ENCODE measurements around the gene BLMH.

The BLMH gene

DNA sequence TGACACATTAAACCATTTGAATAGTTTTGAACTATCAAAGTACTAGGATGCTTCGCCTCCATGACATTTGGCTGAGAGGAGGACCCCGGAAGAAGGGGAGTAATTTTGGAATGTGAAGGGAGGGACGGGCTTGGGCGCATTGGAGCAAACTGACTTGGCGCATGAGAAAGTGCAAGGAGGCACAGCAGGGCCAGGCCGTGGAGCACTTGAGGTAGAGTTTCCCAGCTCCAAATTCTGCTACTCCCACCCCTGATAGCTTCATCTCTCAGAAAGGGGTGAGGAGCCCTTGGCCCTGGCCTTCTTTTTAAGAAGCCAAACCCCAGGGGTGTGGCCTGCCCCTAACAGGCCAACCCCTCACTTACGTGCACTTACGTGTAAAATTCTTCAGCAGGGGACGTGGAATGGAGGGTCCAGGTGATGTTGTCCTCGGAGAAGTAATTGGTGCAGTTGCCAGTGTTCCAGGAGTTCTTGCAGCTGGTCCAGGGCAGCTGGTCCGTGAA is 73.9 kb downstream of the BLMH start:
- TF ChIP-seq, protein P1, sequence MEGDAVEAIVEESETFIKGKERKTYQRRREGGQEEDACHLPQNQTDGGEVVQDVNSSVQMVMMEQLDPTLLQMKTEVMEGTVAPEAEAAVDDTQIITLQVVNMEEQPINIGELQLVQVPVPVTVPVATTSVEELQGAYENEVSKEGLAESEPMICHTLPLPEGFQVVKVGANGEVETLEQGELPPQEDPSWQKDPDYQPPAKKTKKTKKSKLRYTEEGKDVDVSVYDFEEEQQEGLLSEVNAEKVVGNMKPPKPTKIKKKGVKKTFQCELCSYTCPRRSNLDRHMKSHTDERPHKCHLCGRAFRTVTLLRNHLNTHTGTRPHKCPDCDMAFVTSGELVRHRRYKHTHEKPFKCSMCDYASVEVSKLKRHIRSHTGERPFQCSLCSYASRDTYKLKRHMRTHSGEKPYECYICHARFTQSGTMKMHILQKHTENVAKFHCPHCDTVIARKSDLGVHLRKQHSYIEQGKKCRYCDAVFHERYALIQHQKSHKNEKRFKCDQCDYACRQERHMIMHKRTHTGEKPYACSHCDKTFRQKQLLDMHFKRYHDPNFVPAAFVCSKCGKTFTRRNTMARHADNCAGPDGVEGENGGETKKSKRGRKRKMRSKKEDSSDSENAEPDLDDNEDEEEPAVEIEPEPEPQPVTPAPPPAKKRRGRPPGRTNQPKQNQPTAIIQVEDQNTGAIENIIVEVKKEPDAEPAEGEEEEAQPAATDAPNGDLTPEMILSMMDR (IDR thresholded peaks at IDR 0.05): no peak
- H3K36me3 ChIP-seq (ENCODE audit: control insufficient read depth, insufficient read depth, low read length): no peaks in the 10 kb centered on the region
- no peak overlapping the region for H3K9ac ChIP-seq
- no peak overlapping the region for H2AFZ ChIP-seq
- no peak overlapping the region for H3K4me3 ChIP-seq (ENCODE audit: low read depth, low read length)
- no peaks in the 10 kb centered on the region for H3K27me3 ChIP-seq (ENCODE audit: control insufficient read depth, insufficient read depth, low read length)
- H3K4me2 ChIP-seq (ENCODE audit: low read length): no peak overlapping the region
- no peaks in the 10 kb centered on the region for H3K79me2 ChIP-seq
- H3K4me1 ChIP-seq: no peaks in the 10 kb centered on the region
- H3K27ac ChIP-seq: no peak overlapping the region
- H3K9me3 ChIP-seq (ENCODE audit: control insufficient read depth, low read length): no peaks in the 10 kb centered on the region

DNA sequence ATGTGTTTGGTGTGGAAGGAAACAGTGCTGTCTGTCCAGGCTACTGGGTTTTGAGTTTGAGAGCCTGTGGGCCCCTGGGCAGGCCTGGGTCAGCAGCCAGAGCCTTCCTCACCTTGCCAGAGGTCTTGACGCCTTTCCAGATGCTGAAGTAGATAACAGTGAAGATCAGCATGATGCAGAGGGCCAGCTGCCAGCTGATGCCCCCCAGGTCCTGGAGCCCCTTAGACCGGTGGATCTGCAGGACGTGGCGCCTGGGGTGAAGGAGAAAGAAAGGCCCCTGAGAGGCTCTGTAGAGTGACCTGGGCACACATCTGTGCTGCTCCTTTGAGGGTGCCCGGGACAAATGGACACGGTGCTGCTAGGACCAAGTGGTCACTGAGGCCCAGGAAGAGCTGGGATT is 74.7 kb downstream of the BLMH start:
- no peaks in the 10 kb centered on the region for H3K79me2 ChIP-seq
- no peak overlapping the region for H3K4me3 ChIP-seq (ENCODE audit: low read depth, low read length)
- H3K36me3 ChIP-seq (ENCODE audit: control insufficient read depth, insufficient read depth, low read length): no peaks in the 10 kb centered on the region
- no peak overlapping the region for H2AFZ ChIP-seq
- no peak overlapping the region for H3K27ac ChIP-seq
- no peak overlapping the region for H3K9ac ChIP-seq
- no peak overlapping the region for H3K4me2 ChIP-seq (ENCODE audit: low read length)
- H3K27me3 ChIP-seq (ENCODE audit: control insufficient read depth, insufficient read depth, low read length): no peaks in the 10 kb centered on the region
- TF ChIP-seq, protein P1 (IDR thresholded peaks at IDR 0.05): no peak
- H3K9me3 ChIP-seq (ENCODE audit: control insufficient read depth, low read length): no peaks in the 10 kb centered on the region
- no peaks in the 10 kb centered on the region for H3K4me1 ChIP-seq

DNA sequence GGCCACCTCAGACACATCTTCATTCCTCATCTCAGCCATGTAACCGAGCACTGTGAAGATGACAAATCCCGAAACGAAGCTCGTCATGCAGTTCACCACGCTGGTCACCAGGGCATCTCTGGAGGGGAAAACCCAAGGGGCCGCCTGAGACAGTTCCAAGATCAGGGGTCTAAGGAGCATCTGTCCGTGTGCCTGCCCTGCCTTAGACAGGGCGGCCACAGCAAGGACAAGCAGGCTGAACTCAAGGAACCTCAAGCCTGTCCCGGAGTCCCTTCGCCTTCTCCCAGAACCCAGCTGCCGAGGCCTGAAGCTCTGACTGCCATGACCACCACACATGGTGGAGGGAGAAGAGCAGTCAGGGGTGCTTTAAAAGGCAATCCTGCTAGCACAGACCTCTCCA is 79.0 kb downstream of the BLMH start:
- Histone ChIP-seq H3K9me3 (ENCODE audit: control insufficient read depth, low read length) (no peaks in the 10 kb centered on the region), H3K4me1 (peaks cover 9% of the 10 kb centered on the region), H3K27ac (no peak overlapping the region), H2AFZ (no peak overlapping the region), H3K27me3 (ENCODE audit: control insufficient read depth, insufficient read depth, low read length) (no peaks in the 10 kb centered on the region), H3K4me3 (ENCODE audit: low read depth, low read length) (no peak overlapping the region), H3K36me3 (ENCODE audit: control insufficient read depth, insufficient read depth, low read length) (no peaks in the 10 kb centered on the region), H3K4me2 (ENCODE audit: low read length) (no peak overlapping the region), H3K79me2 (no peaks in the 10 kb centered on the region), H3K9ac (no peak overlapping the region)
- TF ChIP-seq, protein P1 (IDR thresholded peaks at IDR 0.05): no peak

DNA sequence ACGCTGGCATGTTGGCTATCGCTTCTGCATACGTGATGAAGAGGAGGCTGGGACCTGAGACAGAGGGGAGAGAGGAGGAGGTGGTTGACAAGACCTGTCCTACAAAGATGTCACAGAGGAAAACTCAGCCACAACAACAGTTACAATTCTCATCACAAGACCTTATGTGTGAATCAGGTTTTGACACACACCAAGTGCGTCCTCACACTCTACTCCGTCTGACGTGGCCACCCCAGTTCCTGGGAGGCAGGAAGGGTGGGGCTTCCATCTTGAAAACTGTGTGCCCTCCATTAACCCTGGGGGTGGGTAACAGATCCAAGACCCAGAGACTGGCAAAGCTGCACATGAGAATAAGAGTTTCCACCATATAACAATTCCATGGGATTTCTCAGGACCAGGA is 80.4 kb downstream of the BLMH start:
- Histone ChIP-seq H3K4me3 (ENCODE audit: low read depth, low read length) (no peak overlapping the region), H3K4me1 (peaks cover 9% of the 10 kb centered on the region), H3K27me3 (ENCODE audit: control insufficient read depth, insufficient read depth, low read length) (no peaks in the 10 kb centered on the region), H3K36me3 (ENCODE audit: control insufficient read depth, insufficient read depth, low read length) (no peaks in the 10 kb centered on the region), H3K79me2 (no peaks in the 10 kb centered on the region), H3K9me3 (ENCODE audit: control insufficient read depth, low read length) (no peaks in the 10 kb centered on the region), H2AFZ (no peak overlapping the region), H3K9ac (no peak overlapping the region), H3K27ac (no peak overlapping the region), H3K4me2 (ENCODE audit: low read length) (no peak overlapping the region)
- TF ChIP-seq, protein P1 (IDR thresholded peaks at IDR 0.05): no peak

DNA sequence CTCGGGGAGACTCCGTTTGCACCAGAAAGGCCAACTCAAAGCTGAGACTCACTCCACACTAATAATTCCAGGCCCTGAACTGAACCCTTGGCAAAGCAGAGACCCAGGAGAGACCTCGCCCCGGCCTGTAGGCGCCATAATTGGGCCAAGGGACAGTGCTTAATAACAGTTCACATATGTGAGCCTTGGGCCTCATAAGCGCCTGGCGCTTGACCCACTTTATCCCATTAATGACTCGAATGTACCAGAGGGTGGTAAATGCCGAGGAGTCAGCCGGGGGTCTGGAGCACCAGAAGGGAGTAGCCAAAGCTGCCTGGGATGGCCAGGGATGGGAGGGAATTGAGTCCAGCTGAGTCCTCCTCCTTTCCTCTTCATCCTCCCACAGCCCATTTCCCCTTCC is 80.8 kb downstream of the BLMH start:
- H2AFZ ChIP-seq: no peak overlapping the region
- H3K36me3 ChIP-seq (ENCODE audit: control insufficient read depth, insufficient read depth, low read length): no peaks in the 10 kb centered on the region
- no peak overlapping the region for H3K4me3 ChIP-seq (ENCODE audit: low read depth, low read length)
- peaks cover 9% of the 10 kb centered on the region for H3K4me1 ChIP-seq
- no peaks in the 10 kb centered on the region for H3K27me3 ChIP-seq (ENCODE audit: control insufficient read depth, insufficient read depth, low read length)
- no peak overlapping the region for H3K9ac ChIP-seq
- no peaks in the 10 kb centered on the region for H3K9me3 ChIP-seq (ENCODE audit: control insufficient read depth, low read length)
- TF ChIP-seq, protein P1 (IDR thresholded peaks at IDR 0.05): no peak
- no peak overlapping the region for H3K27ac ChIP-seq
- no peaks in the 10 kb centered on the region for H3K79me2 ChIP-seq
- H3K4me2 ChIP-seq (ENCODE audit: low read length): no peak overlapping the region
